Activated CD4-positive, alpha-beta T cell treated with anti-CD3 and anti-CD28 coated beads for 4 hours (primary cell): ENCODE measurements around the gene ASPHD1.
"Not testable (repeated sequence)": the region's sequence is repeated elsewhere in the genome, so short reads cannot be mapped to it uniquely, and the experiment has no call there.

Source experiments
- DNase-seq, 2 donors: peaks; one replicate each; pipeline ENCODE4 v3.0.0-alpha.2; 2020

The ASPHD1 gene

GRCh38 chr16:29900102-29900887, at the start of gene ASPHD1:
TSS of gene ASPHD1 (plus strand) at chr16:29900488. CDS start at chr16:29900972, 484 bp downstream.
- peak; percentile 65 to 77 for DNase-seq

GRCh38 chr16:29850998-29851397, 49.3 kb upstream of the ASPHD1 start:
- DNase-seq = no peak

GRCh38 chr16:29852654-29853053, 47.6 kb upstream of the ASPHD1 start:
- no peak for DNase-seq

- no peak for DNase-seq
Observed at GRCh38 chr16:29854520-29855100, 45.7 kb upstream of the ASPHD1 start.

- no peak for DNase-seq
Observed at GRCh38 chr16:29857133-29857760, 43.0 kb upstream of the ASPHD1 start.

- DNase-seq = no peak
Observed at GRCh38 chr16:29858149-29858849, 42.0 kb upstream of the ASPHD1 start.

- DNase-seq = no peak
Observed at GRCh38 chr16:29858974-29859373, 41.3 kb upstream of the ASPHD1 start.

- no peak for DNase-seq
Observed at GRCh38 chr16:29860218-29860617, 40.1 kb upstream of the ASPHD1 start.

- no peak for DNase-seq
Observed at GRCh38 chr16:29862383-29862883, 37.9 kb upstream of the ASPHD1 start.

- peak; percentile 93 to 95 for DNase-seq
Observed at GRCh38 chr16:29862884-29863668, 37.2 kb upstream of the ASPHD1 start, which contains the start of gene CDIPT. TSS of gene CDIPT (minus strand) at chr16:29863226. CDS start at chr16:29862857, 369 bp downstream.

- no peak for DNase-seq
Observed at GRCh38 chr16:29863669-29863984, 36.7 kb upstream of the ASPHD1 start.

- DNase-seq = no peak
Observed at GRCh38 chr16:29864205-29864604, 36.1 kb upstream of the ASPHD1 start.

GRCh38 chr16:29868396-29869009, 31.8 kb upstream of the ASPHD1 start:
- DNase-seq = no peak

GRCh38 chr16:29869067-29869466, 31.2 kb upstream of the ASPHD1 start:
- not testable (repeated sequence) for DNase-seq

GRCh38 chr16:29871822-29872546, 28.3 kb upstream of the ASPHD1 start:
- DNase-seq = no peak

GRCh38 chr16:29873319-29873718, 27.0 kb upstream of the ASPHD1 start:
- no peak for DNase-seq

- DNase-seq = no peak
Observed at GRCh38 chr16:29875206-29875605, 25.1 kb upstream of the ASPHD1 start.

GRCh38 chr16:29876217-29876593, 24.1 kb upstream of the ASPHD1 start:
- no peak for DNase-seq

- peak; percentile 34 to 41 for DNase-seq
Observed at GRCh38 chr16:29876594-29877249, 23.6 kb upstream of the ASPHD1 start.

GRCh38 chr16:29877266-29877961, 22.9 kb upstream of the ASPHD1 start:
- DNase-seq = peak; percentile 34 to 36
